ENCODE results near the gene ZDHHC14.

- TF ChIP-seq CTCF (IDR thresholded peaks at IDR 0.05; ENCODE audit: control extremely low read depth in 1 of 3, insufficient read depth in 1 of 3, low read depth in 1 of 3, low read length in 3 of 3) (no peak), RBBP5 (IDR thresholded peaks at IDR 0.05; ENCODE audit: borderline replicate concordance, low read depth, low read length) (no peak), RXRA (IDR thresholded peaks at IDR 0.05; ENCODE audit: insufficient read depth, low read depth, low read length) (no peak), SRF (IDR thresholded peaks at IDR 0.05; ENCODE audit: low read depth, low read length) (no peak), ASH2L (IDR thresholded peaks at IDR 0.05; ENCODE audit: low read length) (no peak), SP1 (IDR thresholded peaks at IDR 0.05; ENCODE audit: low read depth, low read length) (no peak), CREB1 (IDR thresholded peaks at IDR 0.05) (no peak), EZH2 (IDR thresholded peaks at IDR 0.05; ENCODE audit: low read depth, low read length, severe bottlenecking) (no peak), EP300 (IDR thresholded peaks at IDR 0.05; ENCODE audit: borderline replicate concordance in 1 of 2, low read depth in 2 of 2, low read length in 2 of 2) (no peak), SUZ12 (IDR thresholded peaks at IDR 0.05; ENCODE audit: low read length) (no peak), POLR2A (IDR thresholded peaks at IDR 0.05; ENCODE audit: control extremely low read depth in 1 of 2, low read depth in 2 of 2, low read length in 2 of 2) (no peak), SIN3A (conservative IDR thresholded peaks at IDR 0.05 in 1 of 2, IDR thresholded peaks at IDR 0.05 in 1 of 2; ENCODE audit: low read depth in 1 of 2, low read length in 2 of 2) (no peak)
These were observed 105.6 kb downstream of the ZDHHC14 start for GRCh38 chr6:157486572-157486971.
